ENCODE results near the gene PTPRE.

PTPRE gene

DNA sequence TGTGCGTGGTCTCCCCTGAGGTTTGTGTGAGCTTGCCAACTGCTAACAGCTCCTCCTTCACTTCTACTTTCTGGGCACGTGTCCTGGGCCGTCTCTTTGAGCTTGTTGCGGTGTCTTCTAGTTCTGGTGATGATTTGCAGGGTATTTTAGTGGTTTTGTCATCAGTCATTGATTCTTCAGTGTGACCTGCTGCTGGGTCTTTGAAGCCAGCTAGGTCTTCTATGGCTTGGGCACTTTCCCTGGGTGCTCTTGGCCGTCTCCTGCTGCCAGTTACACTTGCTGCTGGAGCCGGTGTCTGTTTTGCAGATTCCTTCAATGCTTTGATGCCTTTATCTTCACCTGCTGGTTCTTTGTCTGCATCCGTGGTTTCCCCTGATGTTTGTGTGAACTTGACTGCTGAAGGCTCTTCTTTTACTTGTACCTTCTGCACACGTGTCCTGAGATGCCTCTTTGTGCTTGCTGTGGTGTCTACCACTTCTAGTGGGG is 196.4 kb downstream of the PTPRE start:
- peak in 3 of 5 experiments; percentile 9 to 72 (median 65) for DNase-seq

DNA sequence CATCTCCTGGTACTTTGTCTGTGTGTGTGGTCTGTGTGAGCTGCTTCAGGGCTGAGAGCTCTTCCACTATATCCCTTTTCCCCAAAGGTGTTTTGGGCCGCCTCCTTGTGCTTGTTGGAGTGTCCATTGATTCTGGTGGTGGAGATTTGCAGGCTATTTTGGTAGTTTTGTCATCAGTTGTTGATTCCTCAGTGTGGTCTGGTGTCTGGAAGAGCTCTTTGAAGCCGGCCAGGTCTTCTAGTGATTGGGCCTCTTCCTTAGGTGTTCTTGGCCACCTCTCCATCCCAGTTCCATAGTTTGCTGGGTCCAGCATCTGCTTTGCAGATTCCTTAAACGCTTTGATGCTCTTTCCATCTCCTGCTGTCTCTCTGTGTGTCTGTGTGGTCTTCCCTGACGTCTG is 198.5 kb downstream of the PTPRE start:
- DNase-seq: no peak

GRCh38 chr10:128109707-128110106 is 202.8 kb downstream of the PTPRE start:
- no peak for DNase-seq

DNA sequence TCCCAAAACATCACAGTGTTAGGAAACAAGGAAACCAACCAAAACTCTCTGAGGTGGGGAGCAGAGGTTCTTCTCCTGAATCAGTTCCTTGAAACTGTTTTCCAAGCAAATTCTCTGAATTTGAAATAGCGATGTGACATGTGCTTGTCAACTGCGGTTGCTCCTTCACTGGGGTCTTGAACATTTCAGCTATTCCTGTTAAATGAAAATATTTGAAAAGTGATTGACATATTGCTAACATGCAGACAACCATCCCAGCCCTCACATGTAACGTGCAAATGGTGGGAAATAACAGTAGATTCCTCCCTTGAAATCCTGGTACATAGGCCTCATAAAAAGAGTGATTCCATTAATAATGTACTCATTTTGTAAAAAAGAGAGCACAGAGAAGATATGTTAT is 203.4 kb downstream of the PTPRE start:
- DNase-seq: no peak

- peak in 1 of 5 experiments; percentile 41 for DNase-seq
Observed at GRCh38 chr10:128111696-128112095, 204.8 kb downstream of the PTPRE start.

DNA sequence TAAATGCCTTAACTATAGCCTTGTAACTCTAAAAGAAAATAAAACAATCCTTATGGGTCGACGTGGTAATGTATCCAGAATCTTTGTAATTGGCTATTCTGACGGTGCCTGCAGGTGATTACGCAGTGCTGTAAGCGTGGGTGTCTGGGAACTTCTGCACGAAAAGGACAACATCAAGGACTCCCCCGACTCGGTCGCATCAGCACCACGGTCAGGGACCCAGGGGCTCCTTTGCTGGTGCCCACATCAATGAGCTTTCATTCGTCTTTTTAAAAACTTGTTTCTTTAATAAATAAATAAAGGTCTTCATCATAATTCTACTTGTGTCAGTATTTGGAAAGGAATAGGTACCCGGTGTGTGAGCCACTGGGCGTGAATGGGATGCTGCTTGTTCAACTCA is 206.1 kb downstream of the PTPRE start:
- DNase-seq: no peak

- DNase-seq: no peak
Observed at GRCh38 chr10:128114901-128115300, 208.0 kb downstream of the PTPRE start.

DNA sequence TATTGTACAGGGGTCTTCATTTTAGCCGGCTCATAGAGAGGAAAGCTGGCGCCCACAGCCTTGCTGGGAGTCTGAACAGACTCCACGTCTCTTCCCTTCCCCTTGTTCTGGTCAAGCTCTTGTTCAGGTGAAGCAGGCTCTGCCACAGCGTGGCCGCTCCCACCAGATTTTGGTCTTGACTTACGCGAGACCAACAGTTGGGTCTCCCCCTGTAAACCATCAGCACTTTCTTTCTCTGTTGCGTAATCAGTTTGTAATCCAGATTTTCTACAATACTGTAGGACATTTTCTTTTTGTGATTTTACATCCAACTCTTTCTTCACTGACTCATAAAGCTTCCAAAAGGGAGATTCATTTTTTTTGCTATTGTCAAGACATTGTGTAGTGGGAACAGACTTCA is 208.5 kb downstream of the PTPRE start:
- no peak for DNase-seq

GRCh38 chr10:128116187-128116586 is 209.3 kb downstream of the PTPRE start:
- no peak for DNase-seq

DNA sequence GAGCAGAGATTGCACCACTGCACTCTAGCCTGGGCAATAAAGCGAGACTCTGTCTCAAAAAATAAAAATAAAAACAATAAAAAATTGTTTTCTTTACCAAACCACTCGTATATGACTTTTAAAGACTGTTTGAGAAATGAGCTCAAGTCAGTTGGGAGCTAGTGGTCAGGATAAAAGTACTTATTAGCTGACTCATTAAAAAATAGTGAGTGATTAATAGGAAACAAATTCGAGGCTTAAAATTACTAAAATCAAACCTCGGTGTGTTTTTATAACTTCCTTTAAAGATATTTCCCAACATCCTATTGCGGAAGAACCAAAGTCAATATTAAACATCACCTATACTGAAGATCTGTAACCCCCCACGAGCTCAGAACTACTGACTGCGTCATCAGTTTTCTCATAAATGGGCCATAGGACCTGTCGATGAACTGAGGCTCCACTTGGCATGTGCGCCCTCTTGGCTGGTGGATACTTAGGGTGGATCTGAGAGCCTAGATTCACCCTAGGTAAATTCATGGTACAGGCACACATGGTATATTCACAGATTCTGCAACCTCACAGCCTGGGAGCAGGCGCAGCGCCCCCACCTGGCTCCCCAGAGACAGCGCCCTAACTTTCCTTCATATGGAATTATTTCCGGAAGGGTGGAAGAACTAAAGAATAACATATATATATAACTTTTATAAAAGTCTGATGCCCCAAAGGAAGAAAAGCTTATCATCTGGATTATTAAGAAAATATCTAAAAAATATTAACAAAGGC is 210.1 kb downstream of the PTPRE start:
- DNase-seq: no peak

DNA sequence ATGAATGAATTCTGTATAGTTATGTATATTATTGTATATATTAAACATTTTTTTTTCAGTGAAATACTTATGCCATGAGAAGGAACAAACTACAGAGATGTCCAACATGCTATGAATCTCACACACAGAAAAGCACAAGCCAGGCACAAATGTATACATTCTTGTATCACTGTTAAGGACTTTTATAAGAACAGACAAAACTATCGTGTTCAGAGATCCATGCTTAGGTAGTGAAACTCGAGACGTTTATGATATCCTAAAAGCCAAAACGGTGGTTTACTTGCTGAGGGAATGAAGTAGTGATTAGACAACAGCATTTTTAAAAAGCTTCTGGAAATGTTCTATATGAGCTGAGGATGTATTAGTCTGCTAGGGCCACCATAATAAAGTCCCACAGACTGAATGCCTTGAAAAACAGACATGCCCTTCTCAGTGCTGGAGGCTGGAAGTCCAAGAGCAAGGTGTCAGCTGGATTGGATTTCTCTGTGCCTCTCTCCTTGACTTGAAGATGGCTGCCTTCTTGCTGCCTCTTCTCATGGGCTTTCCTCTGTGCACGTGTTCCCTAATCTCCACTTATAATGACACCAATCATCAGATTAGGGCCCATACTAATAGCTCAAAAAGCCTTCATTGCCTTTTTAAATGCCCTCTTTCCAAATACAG is 215.0 kb downstream of the PTPRE start:
- no peak for DNase-seq

DNA sequence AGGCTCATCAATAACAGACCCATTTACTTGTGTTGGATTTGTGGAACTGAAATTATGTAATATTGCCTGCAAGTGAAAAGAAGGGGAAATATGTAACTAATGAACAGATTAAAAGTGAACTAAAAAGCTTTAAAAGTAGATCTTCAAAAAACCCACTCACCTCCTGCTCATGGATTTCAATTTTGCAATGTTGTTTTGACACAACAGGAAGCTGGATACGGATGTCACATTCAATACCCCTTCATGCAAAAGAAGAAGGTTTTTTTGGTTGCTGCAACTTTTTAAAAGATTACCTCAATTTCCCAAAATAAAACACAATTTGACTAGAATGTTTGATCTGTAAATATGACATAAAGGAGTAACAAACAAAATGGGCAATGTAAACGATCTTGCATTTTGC is 216.0 kb downstream of the PTPRE start:
- no peak for DNase-seq

GRCh38 chr10:128123846-128124245 is 216.9 kb downstream of the PTPRE start:
- no peak for DNase-seq

- no peak for DNase-seq
Observed at GRCh38 chr10:128124813-128125403, 218.0 kb downstream of the PTPRE start.

- peak in 1 of 5 experiments; percentile 34 for DNase-seq
Observed at GRCh38 chr10:128125416-128125943, 218.6 kb downstream of the PTPRE start.

GRCh38 chr10:128125944-128126764 is 219.3 kb downstream of the PTPRE start, which contains the start of gene MKI67:
TSS of gene MKI67 (minus strand) at chr10:128126423. CDS start at chr10:128125667, 756 bp downstream.
- peak; percentile 82 to 96 (median 84) for DNase-seq

GRCh38 chr10:128128582-128128981 is 221.7 kb downstream of the PTPRE start:
- DNase-seq: no peak

DNA sequence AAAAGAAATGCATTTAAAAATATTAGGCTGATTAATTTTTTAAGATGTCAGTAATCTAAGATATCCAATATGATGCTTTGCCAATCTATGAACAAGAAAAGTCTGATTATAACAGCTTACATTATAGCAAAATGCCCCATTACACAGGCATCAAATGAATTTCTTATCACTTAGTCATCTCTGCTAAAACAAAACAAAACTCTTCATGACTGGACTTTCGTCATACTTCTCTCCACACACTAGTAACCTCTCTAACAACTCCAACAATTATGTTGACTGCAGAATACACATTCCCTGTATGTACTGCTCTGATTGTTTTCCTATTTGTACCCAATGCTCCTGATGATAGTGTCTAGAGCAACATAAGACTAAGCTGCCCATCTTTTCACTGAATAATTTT is 223.1 kb downstream of the PTPRE start:
- no peak for DNase-seq

All from T-helper 2 cell (primary cell).